Measurements from ENCODE around the gene RBM47.

Gene RBM47

DNA sequence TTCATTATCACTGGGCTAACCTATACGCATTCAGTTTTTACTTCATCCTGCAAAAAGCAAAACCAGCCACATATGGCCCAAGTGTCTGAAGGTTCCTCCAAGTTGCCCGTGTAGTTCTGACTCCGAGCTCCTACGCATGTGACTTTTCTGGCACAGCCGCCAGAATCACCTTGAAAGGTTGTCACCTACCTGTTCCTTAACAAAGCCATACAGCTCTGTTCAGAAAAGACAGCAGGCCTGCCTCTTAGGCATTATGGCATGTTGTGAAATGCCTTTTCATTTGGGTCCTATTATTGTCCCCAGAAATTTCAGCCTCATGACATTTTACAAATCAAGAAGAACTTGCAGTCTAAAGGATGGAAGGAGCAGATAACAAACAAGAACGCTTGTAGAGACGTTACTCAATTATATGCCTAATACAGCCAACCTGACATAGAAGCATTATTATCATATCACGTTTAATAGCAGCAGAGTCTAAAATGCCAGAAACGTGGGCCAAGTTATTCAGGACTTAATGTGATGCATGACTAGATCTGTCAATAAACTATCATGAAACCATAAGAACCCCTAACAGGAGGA lies 118.5 kb downstream of the RBM47 start:
- Histone ChIP-seq H3K9ac (ENCODE audit: low read length) (no peak overlapping the region), H3K27ac (ENCODE audit: low read length, poor library complexity, severe bottlenecking) (no peak overlapping the region), H4K91ac (ENCODE audit: low read length) (no peak overlapping the region), H3K4me1 (ENCODE audit: control insufficient read depth, insufficient read depth, low read depth, low read length) (peaks cover 12% of the 10 kb centered on the region), H2BK5ac (ENCODE audit: low read depth, low read length, poor library complexity, severe bottlenecking) (no peak overlapping the region), H2BK120ac (ENCODE audit: low read depth, low read length) (no peak overlapping the region), H2BK15ac (ENCODE audit: low read depth, poor library complexity, severe bottlenecking) (no peak overlapping the region), H3K23ac (ENCODE audit: low read length in 2 of 2) (no peak overlapping the region), H4K8ac (ENCODE audit: low read length) (no peak overlapping the region), H3K27me3 (ENCODE audit: control insufficient read depth in 1 of 2, insufficient read depth in 1 of 2, low read length in 2 of 2) (no peaks in the 10 kb centered on the region), H3K18ac (ENCODE audit: low read depth in 1 of 2, low read length in 2 of 2) (no peak overlapping the region), H3K36me3 (ENCODE audit: control insufficient read depth in 1 of 2, insufficient read depth in 2 of 2, low read depth in 1 of 2, low read length in 2 of 2) (no peaks in the 10 kb centered on the region), H3K79me1 (replicated peaks; ENCODE audit: low read length, poor library complexity, severe bottlenecking) (no peaks in the 10 kb centered on the region), H3K14ac (ENCODE audit: low read length in 2 of 2) (no peak overlapping the region), H3K4me3 (ENCODE audit: insufficient read depth in 1 of 2, low read depth in 1 of 2, low read length in 2 of 2) (no peak overlapping the region), H2AFZ (ENCODE audit: low read depth, low read length) (no peak overlapping the region), H2BK12ac (ENCODE audit: low read length in 2 of 2) (no peak overlapping the region), H2AK5ac (ENCODE audit: low read length, severe bottlenecking) (no peak overlapping the region), H3K4ac (ENCODE audit: low read depth in 1 of 2, low read length in 2 of 2) (no peak overlapping the region), H3K4me2 (ENCODE audit: low read length, poor library complexity, severe bottlenecking) (no peak overlapping the region), H3K9me3 (ENCODE audit: control insufficient read depth, low read length) (no peaks in the 10 kb centered on the region)
- no peak for DNase-seq
- 96% methylated on average over 9 of the region's 9 CpGs for WGBS

DNA sequence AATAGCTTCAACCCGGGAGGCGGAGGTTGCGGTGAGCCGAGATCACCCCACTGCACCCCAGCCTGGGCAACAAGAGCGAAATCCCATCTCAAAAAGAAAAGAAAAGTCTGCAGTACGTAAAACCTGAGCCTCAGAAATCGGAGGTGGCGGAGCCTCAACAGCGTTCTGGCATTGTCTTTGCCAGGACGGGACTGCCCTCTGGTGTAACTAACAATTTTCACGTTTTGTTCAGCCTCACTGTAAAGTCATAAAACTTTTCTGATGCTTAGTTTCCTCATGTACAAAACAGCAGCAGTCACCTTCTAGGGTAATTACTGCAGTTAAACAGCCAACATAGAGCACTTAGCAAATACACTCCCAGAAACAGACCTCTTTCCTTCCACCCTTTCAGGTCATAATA lies 121.7 kb downstream of the RBM47 start:
- 89% methylated on average over 11 of the region's 11 CpGs for WGBS
- H3K23ac ChIP-seq (ENCODE audit: low read length in 2 of 2), result no peak overlapping the region
- H3K14ac ChIP-seq (ENCODE audit: low read length in 2 of 2), result no peak overlapping the region
- no peak for DNase-seq
- H2AK5ac ChIP-seq (ENCODE audit: low read length, severe bottlenecking), result no peak overlapping the region
- H2BK5ac ChIP-seq (ENCODE audit: low read depth, low read length, poor library complexity, severe bottlenecking), result no peak overlapping the region
- no peak overlapping the region for H3K4ac ChIP-seq (ENCODE audit: low read depth in 1 of 2, low read length in 2 of 2)
- no peak overlapping the region for H3K9ac ChIP-seq (ENCODE audit: low read length)
- no peak overlapping the region for H3K18ac ChIP-seq (ENCODE audit: low read depth in 1 of 2, low read length in 2 of 2)
- H2BK120ac ChIP-seq (ENCODE audit: low read depth, low read length), result no peak overlapping the region
- no peak overlapping the region for H2BK15ac ChIP-seq (ENCODE audit: low read depth, poor library complexity, severe bottlenecking)
- no peak overlapping the region for H4K8ac ChIP-seq (ENCODE audit: low read length)
- no peaks in the 10 kb centered on the region for H3K9me3 ChIP-seq (ENCODE audit: control insufficient read depth, low read length)
- H4K91ac ChIP-seq (ENCODE audit: low read length), result no peak overlapping the region
- no peak overlapping the region for H2AFZ ChIP-seq (ENCODE audit: low read depth, low read length)
- H2BK12ac ChIP-seq (ENCODE audit: low read length in 2 of 2), result no peak overlapping the region
- no peak overlapping the region for H3K4me3 ChIP-seq (ENCODE audit: insufficient read depth in 1 of 2, low read depth in 1 of 2, low read length in 2 of 2)
- no peak overlapping the region for H3K4me2 ChIP-seq (ENCODE audit: low read length, poor library complexity, severe bottlenecking)
- no peaks in the 10 kb centered on the region for H3K36me3 ChIP-seq (ENCODE audit: control insufficient read depth in 1 of 2, insufficient read depth in 2 of 2, low read depth in 1 of 2, low read length in 2 of 2)
- peaks cover 2% of the 10 kb centered on the region for H3K4me1 ChIP-seq (ENCODE audit: control insufficient read depth, insufficient read depth, low read depth, low read length)
- H3K79me1 ChIP-seq (replicated peaks; ENCODE audit: low read length, poor library complexity, severe bottlenecking), result no peaks in the 10 kb centered on the region
- no peak overlapping the region for H3K27ac ChIP-seq (ENCODE audit: low read length, poor library complexity, severe bottlenecking)
- no peaks in the 10 kb centered on the region for H3K27me3 ChIP-seq (ENCODE audit: control insufficient read depth in 1 of 2, insufficient read depth in 1 of 2, low read length in 2 of 2)

DNA sequence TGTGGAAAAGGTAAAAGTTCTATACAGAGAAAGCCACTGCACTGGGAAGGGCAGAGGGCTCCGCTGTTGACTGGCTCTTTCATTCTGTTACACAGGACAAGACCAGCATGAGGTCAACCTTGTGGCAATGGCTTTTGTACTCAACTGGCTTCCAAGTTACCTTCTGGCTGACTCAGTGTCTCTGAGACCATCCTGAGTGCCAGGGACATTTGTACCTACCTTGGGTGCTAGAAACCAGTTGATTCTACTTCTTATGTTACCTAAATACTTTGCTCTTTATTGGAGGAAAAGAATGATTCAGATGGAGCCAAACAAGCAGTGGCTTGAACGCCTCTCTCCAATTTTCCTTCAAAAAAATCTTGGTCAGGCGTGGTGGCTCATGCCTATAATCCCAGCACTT lies 123.2 kb downstream of the RBM47 start:
- Histone ChIP-seq H3K9ac (ENCODE audit: low read length) (no peak overlapping the region), H3K9me3 (ENCODE audit: control insufficient read depth, low read length) (no peaks in the 10 kb centered on the region), H3K27me3 (ENCODE audit: control insufficient read depth in 1 of 2, insufficient read depth in 1 of 2, low read length in 2 of 2) (no peaks in the 10 kb centered on the region), H3K4me1 (ENCODE audit: control insufficient read depth, insufficient read depth, low read depth, low read length) (peaks cover 2% of the 10 kb centered on the region), H3K36me3 (ENCODE audit: control insufficient read depth in 1 of 2, insufficient read depth in 2 of 2, low read depth in 1 of 2, low read length in 2 of 2) (no peaks in the 10 kb centered on the region), H2AFZ (ENCODE audit: low read depth, low read length) (no peak overlapping the region), H3K14ac (ENCODE audit: low read length in 2 of 2) (no peak overlapping the region), H2BK15ac (ENCODE audit: low read depth, poor library complexity, severe bottlenecking) (no peak overlapping the region), H3K23ac (ENCODE audit: low read length in 2 of 2) (no peak overlapping the region), H3K4ac (ENCODE audit: low read depth in 1 of 2, low read length in 2 of 2) (no peak overlapping the region), H2BK5ac (ENCODE audit: low read depth, low read length, poor library complexity, severe bottlenecking) (no peak overlapping the region), H3K4me2 (ENCODE audit: low read length, poor library complexity, severe bottlenecking) (no peak overlapping the region), H3K4me3 (ENCODE audit: insufficient read depth in 1 of 2, low read depth in 1 of 2, low read length in 2 of 2) (no peak overlapping the region), H3K18ac (ENCODE audit: low read depth in 1 of 2, low read length in 2 of 2) (no peak overlapping the region), H3K79me1 (replicated peaks; ENCODE audit: low read length, poor library complexity, severe bottlenecking) (no peaks in the 10 kb centered on the region), H3K27ac (ENCODE audit: low read length, poor library complexity, severe bottlenecking) (no peak overlapping the region), H4K8ac (ENCODE audit: low read length) (no peak overlapping the region), H4K91ac (ENCODE audit: low read length) (no peak overlapping the region), H2BK12ac (ENCODE audit: low read length in 2 of 2) (no peak overlapping the region), H2AK5ac (ENCODE audit: low read length, severe bottlenecking) (no peak overlapping the region), H2BK120ac (ENCODE audit: low read depth, low read length) (no peak overlapping the region)
- WGBS, result 89% methylated on average over 3 of the region's 3 CpGs
- no peak for DNase-seq

DNA sequence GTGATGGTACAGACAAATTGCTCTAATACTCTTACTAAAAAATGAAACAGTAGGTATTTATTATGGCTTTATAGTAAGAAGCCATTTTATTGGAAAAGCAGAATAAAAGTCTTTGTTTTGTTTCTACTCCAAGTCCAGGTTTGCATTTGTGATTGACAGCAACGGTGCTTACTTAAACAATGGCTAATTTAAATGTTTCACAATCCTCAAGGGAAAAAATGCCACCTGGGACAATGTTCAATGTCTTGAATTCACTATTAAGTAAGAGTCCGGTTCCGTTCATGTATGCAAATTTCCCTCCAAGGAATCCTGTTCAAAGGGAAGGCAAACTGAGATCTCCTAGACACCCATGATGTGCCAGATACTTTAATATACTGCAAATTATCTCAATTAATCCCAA lies 123.6 kb downstream of the RBM47 start:
- DNase-seq, result no peak
- no peaks in the 10 kb centered on the region for H3K36me3 ChIP-seq (ENCODE audit: control insufficient read depth in 1 of 2, insufficient read depth in 2 of 2, low read depth in 1 of 2, low read length in 2 of 2)
- H4K91ac ChIP-seq (ENCODE audit: low read length), result no peak overlapping the region
- H3K27me3 ChIP-seq (ENCODE audit: control insufficient read depth in 1 of 2, insufficient read depth in 1 of 2, low read length in 2 of 2), result no peaks in the 10 kb centered on the region
- no peak overlapping the region for H3K4me2 ChIP-seq (ENCODE audit: low read length, poor library complexity, severe bottlenecking)
- no peaks in the 10 kb centered on the region for H3K79me1 ChIP-seq (replicated peaks; ENCODE audit: low read length, poor library complexity, severe bottlenecking)
- 94% methylated on average over 3 of the region's 3 CpGs for WGBS
- H2BK5ac ChIP-seq (ENCODE audit: low read depth, low read length, poor library complexity, severe bottlenecking), result no peak overlapping the region
- H3K9ac ChIP-seq (ENCODE audit: low read length), result no peak overlapping the region
- H4K8ac ChIP-seq (ENCODE audit: low read length), result no peak overlapping the region
- H3K9me3 ChIP-seq (ENCODE audit: control insufficient read depth, low read length), result no peaks in the 10 kb centered on the region
- no peak overlapping the region for H3K4me3 ChIP-seq (ENCODE audit: insufficient read depth in 1 of 2, low read depth in 1 of 2, low read length in 2 of 2)
- no peak overlapping the region for H2AK5ac ChIP-seq (ENCODE audit: low read length, severe bottlenecking)
- H3K23ac ChIP-seq (ENCODE audit: low read length in 2 of 2), result no peak overlapping the region
- H2BK15ac ChIP-seq (ENCODE audit: low read depth, poor library complexity, severe bottlenecking), result no peak overlapping the region
- no peak overlapping the region for H2AFZ ChIP-seq (ENCODE audit: low read depth, low read length)
- no peak overlapping the region for H3K27ac ChIP-seq (ENCODE audit: low read length, poor library complexity, severe bottlenecking)
- H3K4ac ChIP-seq (ENCODE audit: low read depth in 1 of 2, low read length in 2 of 2), result no peak overlapping the region
- no peak overlapping the region for H2BK12ac ChIP-seq (ENCODE audit: low read length in 2 of 2)
- H3K14ac ChIP-seq (ENCODE audit: low read length in 2 of 2), result no peak overlapping the region
- H3K4me1 ChIP-seq (ENCODE audit: control insufficient read depth, insufficient read depth, low read depth, low read length), result peaks cover 2% of the 10 kb centered on the region
- H2BK120ac ChIP-seq (ENCODE audit: low read depth, low read length), result no peak overlapping the region
- no peak overlapping the region for H3K18ac ChIP-seq (ENCODE audit: low read depth in 1 of 2, low read length in 2 of 2)
